Esophagus squamous epithelium (tissue), 4 donors: ENCODE results near the gene PANX2.

ENCODE experiments used
- POLR2A ChIP-seq, 4 donors: fragments of 450-650 bp; IDR thresholded peaks; one replicate each; pipeline ENCODE4 v1.6.1; 2017; ENCODE audit warnings: antibody characterized with exemption in 4 of 4, mild to moderate bottlenecking in 4 of 4, moderate library complexity in 3 of 4
- TF ChIP-seq, protein P1 (sequence below), 6 experiments: fragments of 450-650 bp in 4 of 6; fragments of 200-600 bp in 2 of 6; sonication (generic) in 2 of 6; IDR thresholded peaks; one replicate each; pipeline ENCODE4 v1.5.1; 2016 to 2019; ENCODE audit warnings: antibody characterized with exemption in 6 of 6, mild to moderate bottlenecking in 4 of 6, moderate library complexity in 4 of 6

DNA sequence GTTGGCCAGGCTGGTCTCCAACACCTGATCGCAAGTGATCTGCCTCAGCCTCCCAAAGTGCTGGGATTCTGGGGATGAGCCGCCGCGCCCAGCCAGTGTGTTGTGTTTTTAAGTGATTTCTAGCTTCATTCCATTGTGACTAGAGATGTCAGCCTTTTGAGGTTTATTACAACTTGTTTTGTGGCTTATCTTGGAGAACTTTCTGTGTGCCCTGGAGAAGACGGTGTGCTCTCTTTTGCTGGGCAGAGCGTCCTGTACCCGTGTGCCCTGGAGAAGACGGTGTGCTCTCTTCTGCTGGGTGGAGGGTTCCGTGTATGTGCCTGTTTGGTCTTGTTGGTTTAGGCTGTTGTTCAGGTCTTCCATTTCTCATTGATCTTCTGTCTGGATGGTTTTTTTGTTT, 42.7 kb downstream of the PANX2 start:
- TF ChIP-seq, protein P1, sequence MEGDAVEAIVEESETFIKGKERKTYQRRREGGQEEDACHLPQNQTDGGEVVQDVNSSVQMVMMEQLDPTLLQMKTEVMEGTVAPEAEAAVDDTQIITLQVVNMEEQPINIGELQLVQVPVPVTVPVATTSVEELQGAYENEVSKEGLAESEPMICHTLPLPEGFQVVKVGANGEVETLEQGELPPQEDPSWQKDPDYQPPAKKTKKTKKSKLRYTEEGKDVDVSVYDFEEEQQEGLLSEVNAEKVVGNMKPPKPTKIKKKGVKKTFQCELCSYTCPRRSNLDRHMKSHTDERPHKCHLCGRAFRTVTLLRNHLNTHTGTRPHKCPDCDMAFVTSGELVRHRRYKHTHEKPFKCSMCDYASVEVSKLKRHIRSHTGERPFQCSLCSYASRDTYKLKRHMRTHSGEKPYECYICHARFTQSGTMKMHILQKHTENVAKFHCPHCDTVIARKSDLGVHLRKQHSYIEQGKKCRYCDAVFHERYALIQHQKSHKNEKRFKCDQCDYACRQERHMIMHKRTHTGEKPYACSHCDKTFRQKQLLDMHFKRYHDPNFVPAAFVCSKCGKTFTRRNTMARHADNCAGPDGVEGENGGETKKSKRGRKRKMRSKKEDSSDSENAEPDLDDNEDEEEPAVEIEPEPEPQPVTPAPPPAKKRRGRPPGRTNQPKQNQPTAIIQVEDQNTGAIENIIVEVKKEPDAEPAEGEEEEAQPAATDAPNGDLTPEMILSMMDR (IDR thresholded peaks at IDR 0.05) = no peak
- no peak for TF ChIP-seq POLR2A (IDR thresholded peaks at IDR 0.05)
